ENCODE data around the gene GPR161. TPM values are rescaled to one million over a fixed set of nuclear protein-coding genes. Genes with fewer than 3 reads are reported as not detected.

Gene GPR161
- total RNA-seq, 6 donors from 2014 or later, result 1.0 to 13.6 (median 8.5) TPM

GRCh38 chr1:168145184-168146159 lies 8.7 kb upstream of the GPR161 start:
- H3K4me3 ChIP-seq, result no peak overlapping the region
- H3K27me3 ChIP-seq, result no peaks in the 10 kb centered on the region
- peak in 1 of 2 donors; percentile 86 for DNase-seq
- no peak for TF ChIP-seq POLR2AphosphoS5 (IDR thresholded peaks at IDR 0.05)
- TF ChIP-seq, protein P1, sequence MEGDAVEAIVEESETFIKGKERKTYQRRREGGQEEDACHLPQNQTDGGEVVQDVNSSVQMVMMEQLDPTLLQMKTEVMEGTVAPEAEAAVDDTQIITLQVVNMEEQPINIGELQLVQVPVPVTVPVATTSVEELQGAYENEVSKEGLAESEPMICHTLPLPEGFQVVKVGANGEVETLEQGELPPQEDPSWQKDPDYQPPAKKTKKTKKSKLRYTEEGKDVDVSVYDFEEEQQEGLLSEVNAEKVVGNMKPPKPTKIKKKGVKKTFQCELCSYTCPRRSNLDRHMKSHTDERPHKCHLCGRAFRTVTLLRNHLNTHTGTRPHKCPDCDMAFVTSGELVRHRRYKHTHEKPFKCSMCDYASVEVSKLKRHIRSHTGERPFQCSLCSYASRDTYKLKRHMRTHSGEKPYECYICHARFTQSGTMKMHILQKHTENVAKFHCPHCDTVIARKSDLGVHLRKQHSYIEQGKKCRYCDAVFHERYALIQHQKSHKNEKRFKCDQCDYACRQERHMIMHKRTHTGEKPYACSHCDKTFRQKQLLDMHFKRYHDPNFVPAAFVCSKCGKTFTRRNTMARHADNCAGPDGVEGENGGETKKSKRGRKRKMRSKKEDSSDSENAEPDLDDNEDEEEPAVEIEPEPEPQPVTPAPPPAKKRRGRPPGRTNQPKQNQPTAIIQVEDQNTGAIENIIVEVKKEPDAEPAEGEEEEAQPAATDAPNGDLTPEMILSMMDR (IDR thresholded peaks at IDR 0.05), result peak; percentile 85 to 100 (median 89)
- WGBS, 2 donors, result 27 to 28% methylated on average over 14 to 15 of the region's 15 CpGs
- H3K36me3 ChIP-seq, result no peaks in the 10 kb centered on the region
- no peaks in the 10 kb centered on the region for H3K4me1 ChIP-seq
- ATAC-seq (ENCODE audit: low FRiP score in 2 of 2), result peak; percentile 92 to 95
- H3K9me3 ChIP-seq, result no peaks in the 10 kb centered on the region
- no peak overlapping the region for H3K27ac ChIP-seq

DNA sequence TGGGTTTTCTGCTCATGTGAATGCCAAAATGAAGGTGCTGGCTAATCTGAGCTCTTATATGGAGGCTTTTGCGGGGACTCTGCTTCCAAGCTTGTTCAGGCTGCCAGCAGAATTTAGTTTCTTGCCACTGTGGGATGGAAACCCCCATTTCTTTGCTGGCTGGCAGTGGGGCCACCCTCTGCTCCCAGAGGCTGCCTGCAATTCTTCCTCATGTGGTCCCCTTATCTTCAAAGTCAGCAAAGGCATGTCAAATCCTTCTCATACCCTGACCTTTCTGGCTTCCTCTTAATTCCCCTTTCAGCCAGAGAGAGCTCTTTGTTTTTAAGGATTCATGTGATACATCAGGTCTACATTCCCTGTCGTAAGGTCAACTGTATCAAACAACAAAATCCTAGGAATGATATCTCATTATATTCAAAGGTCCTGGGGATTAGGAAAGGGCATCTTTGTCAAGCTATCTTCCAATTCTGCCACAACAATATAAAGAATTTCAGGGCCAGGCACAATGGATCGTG lies 5.2 kb upstream of the GPR161 start:
- H3K27me3 ChIP-seq, result no peaks in the 10 kb centered on the region
- no peaks in the 10 kb centered on the region for H3K36me3 ChIP-seq
- TF ChIP-seq, protein P1 (IDR thresholded peaks at IDR 0.05), result no peak
- TF ChIP-seq EP300 (IDR thresholded peaks at IDR 0.05) (no peak), POLR2A (IDR thresholded peaks at IDR 0.05) (no peak), POLR2AphosphoS5 (IDR thresholded peaks at IDR 0.05) (no peak)
- H3K9me3 ChIP-seq, result no peaks in the 10 kb centered on the region
- 83 to 92% methylated on average over 3 of the region's 3 CpGs for WGBS, 2 donors
- H3K4me1 ChIP-seq, result peaks cover 0 to 7% (median 2%) of the 10 kb centered on the region in 4 donors
- no peak overlapping the region for H3K4me3 ChIP-seq
- no peak for ATAC-seq (ENCODE audit: low FRiP score in 2 of 2)
- no peak for DNase-seq
- no peak overlapping the region for H3K27ac ChIP-seq

DNA sequence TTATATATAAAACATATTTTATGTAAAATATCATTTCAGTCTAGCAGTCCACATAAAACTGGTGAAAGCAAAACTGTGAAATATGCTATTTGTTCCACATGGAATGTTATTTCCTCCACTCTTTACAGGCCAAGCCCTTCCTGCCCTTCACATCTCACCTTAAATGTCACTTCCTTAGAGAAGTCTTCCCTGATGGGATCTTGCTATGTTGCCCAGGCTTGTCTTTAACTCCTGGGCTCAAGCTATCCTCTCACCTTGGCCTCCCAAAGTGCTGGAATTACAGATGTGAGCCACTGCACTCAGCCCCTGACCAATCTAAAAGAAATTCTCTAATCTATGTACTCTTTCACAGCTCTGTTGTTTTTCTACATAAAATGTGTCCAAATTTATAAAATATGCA lies 2.3 kb upstream of the GPR161 start:
- peaks cover 10 to 30% (median 18%) of the 10 kb centered on the region in 4 donors for H3K4me1 ChIP-seq
- TF ChIP-seq, protein P1 (IDR thresholded peaks at IDR 0.05), result no peak
- TF ChIP-seq EP300 (IDR thresholded peaks at IDR 0.05) (no peak), POLR2AphosphoS5 (IDR thresholded peaks at IDR 0.05) (no peak), POLR2A (IDR thresholded peaks at IDR 0.05) (no peak)
- DNase-seq (no peak), ATAC-seq (ENCODE audit: low FRiP score in 2 of 2) (no peak)
- H3K36me3 ChIP-seq, result no peaks in the 10 kb centered on the region
- H3K27ac ChIP-seq, result no peak overlapping the region
- no peaks in the 10 kb centered on the region for H3K9me3 ChIP-seq
- H3K27me3 ChIP-seq, result peaks cover 0 to 11% (median 0%) of the 10 kb centered on the region in 4 donors
- H3K4me3 ChIP-seq, result no peak overlapping the region

- ATAC-seq (ENCODE audit: low FRiP score in 2 of 2) (no peak), DNase-seq (no peak)
- no peaks in the 10 kb centered on the region for H3K36me3 ChIP-seq
- H3K4me3 ChIP-seq, result no peak overlapping the region
- no peaks in the 10 kb centered on the region for H3K9me3 ChIP-seq
- peaks cover 0 to 11% (median 0%) of the 10 kb centered on the region in 4 donors for H3K27me3 ChIP-seq
- H3K4me1 ChIP-seq, result peaks cover 10 to 30% (median 18%) of the 10 kb centered on the region in 4 donors
- no peak overlapping the region for H3K27ac ChIP-seq
- TF ChIP-seq POLR2A (IDR thresholded peaks at IDR 0.05), result no peak
- TF ChIP-seq EP300 (IDR thresholded peaks at IDR 0.05), result no peak
- TF ChIP-seq, protein P1 (IDR thresholded peaks at IDR 0.05), result no peak
- TF ChIP-seq POLR2AphosphoS5 (IDR thresholded peaks at IDR 0.05), result no peak
- 81 to 87% methylated on average over 5 of the region's 5 CpGs for WGBS, 2 donors
These were observed 1.4 kb upstream of the GPR161 start for GRCh38 chr1:168138134-168138533.
